MCF 10A (cell line): ENCODE measurements around the gene KDM4C. TPM values are rescaled to one million over a fixed set of nuclear protein-coding genes. Genes with fewer than 3 reads are reported as not detected.

Experiments used
- Bru-seq: library from RNA; stranded (reverse); fragments of 400-500 nt; gene quantifications from one replicate; lab custom pipeline; 2021; lab: Mats Ljungman, UMichigan
- BruChase-seq, 2 experiments: library from RNA; stranded (reverse); fragments of 400-500 nt; gene quantifications; one replicate each; lab custom pipeline; 2021; lab: Mats Ljungman, UMichigan
- BruUV-seq: library from RNA; stranded (reverse); fragments of 400-500 nt; replicated peaks from 2 replicates; lab custom pipeline; 2021; lab: Mats Ljungman, UMichigan
- CTCF ChIA-PET: fragments of 300-600 bp; sonication (Branson Sonifier 250); formaldehyde crosslinking; extraction: SDS; loops from one replicate; lab custom pipeline; 2021; ENCODE audit warnings: antibody characterized with exemption, inconsistent platforms; lab: Yijun Ruan, JAX
- POLR2A ChIA-PET: fragments of 300-600, 350-650 bp; sonication (Branson Sonifier 250); formaldehyde crosslinking; extraction: SDS; loops from one replicate; lab custom pipeline; 2020; ENCODE audit warnings: antibody characterized with exemption, inconsistent platforms; lab: Yijun Ruan, JAX
- DNase-seq: peaks from one replicate; pipeline ENCODE4 v3.0.0-alpha.2; 2018; ENCODE audit not compliant: unreplicated experiment
- H3K27ac Mint-ChIP-seq: one replicate; pipeline ENCODE4 v1.8.0; 2022; ENCODE audit warnings: mild to moderate bottlenecking, low read depth, mixed read lengths; ENCODE audit not compliant: unreplicated experiment
- H3K27me3 Mint-ChIP-seq: one replicate; pipeline ENCODE4 v1.8.0; 2022; ENCODE audit warnings: mixed read lengths; ENCODE audit not compliant: insufficient read depth, unreplicated experiment
- H3K36me3 Mint-ChIP-seq: one replicate; pipeline ENCODE4 v1.8.0; 2022; ENCODE audit warnings: mild to moderate bottlenecking, moderate library complexity, mixed read lengths; ENCODE audit not compliant: insufficient read depth, unreplicated experiment
- H3K4me1 Mint-ChIP-seq: one replicate; pipeline ENCODE4 v1.8.0; 2022; ENCODE audit warnings: mixed read lengths; ENCODE audit not compliant: insufficient read depth, unreplicated experiment
- H3K4me3 Mint-ChIP-seq: one replicate; pipeline ENCODE4 v1.8.0; 2022; ENCODE audit warnings: mild to moderate bottlenecking, moderate library complexity, mixed read lengths; ENCODE audit not compliant: unreplicated experiment
- H3K9me3 Mint-ChIP-seq: one replicate; pipeline ENCODE4 v1.8.0; 2022; ENCODE audit warnings: mixed read lengths; ENCODE audit not compliant: unreplicated experiment
- CTCF ChIP-seq: fragments of 200-600 bp; IDR thresholded peaks from one replicate; pipeline ENCODE4 v1.8.0; 2022; ENCODE audit warnings: antibody characterized with exemption, mild to moderate bottlenecking; ENCODE audit not compliant: unreplicated experiment
- intact Hi-C: fragments of 100-400 bp; cut with micrococcal nuclease; formaldehyde crosslinking; loops from 2 replicates; pipeline ENCODE4 v1.14.1; 2022
- long read RNA-seq: library from polyadenylated mRNA; stranded (forward); transcript quantifications from one replicate; pipeline ENCODE4 v2.0.0, GENCODE V29; 2022
- total RNA-seq: library from RNA; stranded (reverse); gene quantifications from 2 replicates; pipeline ENCODE4 v1.2.3, GENCODE V29; 2022

Gene KDM4C
- total RNA-seq (28.6 and 29.5 TPM in 2 replicates), Bru-seq, nascent RNA (percentile 83 among the genes with signal in this experiment), BruChase-seq, experiment 1, labeled RNA remaining after a 6-hour chase (percentile 63 among the genes with signal in this experiment), BruChase-seq, experiment 2, labeled RNA remaining after a 2-hour chase (percentile 72 among the genes with signal in this experiment)
- long read RNA-seq, full-length matches to known transcripts = 6 of 24 reads
- long read RNA-seq, partial matches to known transcripts = 1 of 24 reads
- long read RNA-seq, other reads (novel, unspliced or antisense) = 17 of 24 reads

- no peak for TF ChIP-seq CTCF
- DNase-seq = peak; percentile 95
- peak within 1 kb of the TSS; percentile 100 for H3K27ac Mint-ChIP-seq
- ChIA-PET POLR2A (interaction anchor here (0.6 to 4.5 kb wide), 28 partner anchors 8 to 1887 kb away, joined by 3 to 48 read pairs (median 6); partner anchors contain the start of genes GLDC and UHRF2), CTCF (interaction anchor here (1.0 kb wide), 1 partner anchor 18 kb away, joined by 3 read pairs; no protein-coding TSS in a partner anchor)
- peak within 1 kb of the TSS; percentile 90 for H3K4me3 Mint-ChIP-seq
- H3K36me3 Mint-ChIP-seq = peaks cover 6% of the 10 kb centered on the region
- no peaks in the 10 kb centered on the region for H3K27me3 Mint-ChIP-seq
- intact Hi-C loops = loop anchor here (2.0 kb wide), 1 partner anchor 77 kb away; no protein-coding TSS in a partner anchor
- TSS peak; percentile 91 for BruUV-seq
- H3K9me3 Mint-ChIP-seq = no peaks in the 10 kb centered on the region
- peaks cover 3% of the 10 kb centered on the region for H3K4me1 Mint-ChIP-seq
Measured at GRCh38 chr9:6757456-6758247, at the start of gene KDM4C. KDM4C (plus strand) TSS chr9:6757973; CDS start chr9:6792989, 35,016 bp downstream.

GRCh38 chr9:6708732-6709131 is 49.0 kb upstream of the KDM4C start:
- ChIA-PET POLR2A (interaction anchor here (0.5 kb wide), 1 partner anchor 442 kb away, joined by 3 read pairs; no protein-coding TSS in a partner anchor), CTCF (interaction anchor here (0.7 to 1.1 kb wide), 2 partner anchors 11 to 283 kb away, joined by 3 to 7 read pairs; no protein-coding TSS in a partner anchor)

GRCh38 chr9:6711403-6711802 is 46.4 kb upstream of the KDM4C start:
- DNase-seq = no peak
- intact Hi-C loops = no loop called here

More at GRCh38 chr9:6708732-6709131, 49.0 kb upstream of the KDM4C start:
- Mint-ChIP-seq H3K27me3 (no peaks in the 10 kb centered on the region), H3K9me3 (peaks cover 8% of the 10 kb centered on the region), H3K36me3 (peaks cover 6% of the 10 kb centered on the region), H3K4me1 (no peaks in the 10 kb centered on the region), H3K4me3 (no peak overlapping the region), H3K27ac (no peak overlapping the region)
- TF ChIP-seq CTCF = no peak
- intact Hi-C loops = no loop called here
- DNase-seq = peak; percentile 5
- no TSS peak for BruUV-seq

More at GRCh38 chr9:6711403-6711802, 46.4 kb upstream of the KDM4C start:
- no TSS peak for BruUV-seq
- Mint-ChIP-seq H3K4me1 (no peaks in the 10 kb centered on the region), H3K9me3 (peaks cover 8% of the 10 kb centered on the region), H3K27ac (no peak overlapping the region), H3K36me3 (peaks cover 6% of the 10 kb centered on the region), H3K4me3 (no peak overlapping the region), H3K27me3 (no peaks in the 10 kb centered on the region)
- no peak for TF ChIP-seq CTCF
- POLR2A ChIA-PET = no interaction called here
- CTCF ChIA-PET = no interaction called here
